ENCODE data around the gene PACSIN1. TPM values are rescaled to one million over a fixed set of nuclear protein-coding genes. Genes with fewer than 3 reads are reported as not detected.

Gene PACSIN1
- total RNA-seq, 1 donor from 2014 or later = 0.08 TPM

DNA sequence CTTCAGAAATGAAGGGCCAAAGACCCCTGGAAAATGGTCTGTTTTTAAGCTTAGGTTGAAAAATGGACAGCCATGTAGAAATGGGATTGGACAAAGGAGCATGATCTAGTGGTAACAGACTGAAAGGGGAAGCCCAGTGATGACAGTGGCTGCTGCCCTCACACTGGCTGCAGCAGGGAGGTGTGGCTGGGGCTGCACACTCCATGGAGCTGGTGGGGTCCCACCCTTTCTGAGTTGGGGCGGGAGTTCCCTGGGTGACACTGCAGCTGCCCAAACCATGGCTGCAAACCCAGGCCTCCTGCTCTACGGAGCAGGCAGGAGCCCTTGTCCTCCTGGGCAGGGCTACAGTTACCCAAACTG, 8.5 kb upstream of the PACSIN1 start:
- Mint-ChIP-seq H3K27ac (ENCODE audit: unreplicated experiment) (no peak overlapping the region), H3K4me3 (ENCODE audit: unreplicated experiment) (no peak overlapping the region), H3K4me1 (ENCODE audit: unreplicated experiment) (no peaks in the 10 kb centered on the region), H3K36me3 (ENCODE audit: low read depth, unreplicated experiment) (no peaks in the 10 kb centered on the region), H3K9me3 (ENCODE audit: unreplicated experiment) (no peaks in the 10 kb centered on the region), H3K27me3 (ENCODE audit: unreplicated experiment) (peaks cover 4% of the 10 kb centered on the region)
- TF ChIP-seq, protein P1, sequence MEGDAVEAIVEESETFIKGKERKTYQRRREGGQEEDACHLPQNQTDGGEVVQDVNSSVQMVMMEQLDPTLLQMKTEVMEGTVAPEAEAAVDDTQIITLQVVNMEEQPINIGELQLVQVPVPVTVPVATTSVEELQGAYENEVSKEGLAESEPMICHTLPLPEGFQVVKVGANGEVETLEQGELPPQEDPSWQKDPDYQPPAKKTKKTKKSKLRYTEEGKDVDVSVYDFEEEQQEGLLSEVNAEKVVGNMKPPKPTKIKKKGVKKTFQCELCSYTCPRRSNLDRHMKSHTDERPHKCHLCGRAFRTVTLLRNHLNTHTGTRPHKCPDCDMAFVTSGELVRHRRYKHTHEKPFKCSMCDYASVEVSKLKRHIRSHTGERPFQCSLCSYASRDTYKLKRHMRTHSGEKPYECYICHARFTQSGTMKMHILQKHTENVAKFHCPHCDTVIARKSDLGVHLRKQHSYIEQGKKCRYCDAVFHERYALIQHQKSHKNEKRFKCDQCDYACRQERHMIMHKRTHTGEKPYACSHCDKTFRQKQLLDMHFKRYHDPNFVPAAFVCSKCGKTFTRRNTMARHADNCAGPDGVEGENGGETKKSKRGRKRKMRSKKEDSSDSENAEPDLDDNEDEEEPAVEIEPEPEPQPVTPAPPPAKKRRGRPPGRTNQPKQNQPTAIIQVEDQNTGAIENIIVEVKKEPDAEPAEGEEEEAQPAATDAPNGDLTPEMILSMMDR (IDR thresholded peaks at IDR 0.05; ENCODE audit: unreplicated experiment) = no peak
- no peak for DNase-seq (ENCODE audit: low spot score)

DNA sequence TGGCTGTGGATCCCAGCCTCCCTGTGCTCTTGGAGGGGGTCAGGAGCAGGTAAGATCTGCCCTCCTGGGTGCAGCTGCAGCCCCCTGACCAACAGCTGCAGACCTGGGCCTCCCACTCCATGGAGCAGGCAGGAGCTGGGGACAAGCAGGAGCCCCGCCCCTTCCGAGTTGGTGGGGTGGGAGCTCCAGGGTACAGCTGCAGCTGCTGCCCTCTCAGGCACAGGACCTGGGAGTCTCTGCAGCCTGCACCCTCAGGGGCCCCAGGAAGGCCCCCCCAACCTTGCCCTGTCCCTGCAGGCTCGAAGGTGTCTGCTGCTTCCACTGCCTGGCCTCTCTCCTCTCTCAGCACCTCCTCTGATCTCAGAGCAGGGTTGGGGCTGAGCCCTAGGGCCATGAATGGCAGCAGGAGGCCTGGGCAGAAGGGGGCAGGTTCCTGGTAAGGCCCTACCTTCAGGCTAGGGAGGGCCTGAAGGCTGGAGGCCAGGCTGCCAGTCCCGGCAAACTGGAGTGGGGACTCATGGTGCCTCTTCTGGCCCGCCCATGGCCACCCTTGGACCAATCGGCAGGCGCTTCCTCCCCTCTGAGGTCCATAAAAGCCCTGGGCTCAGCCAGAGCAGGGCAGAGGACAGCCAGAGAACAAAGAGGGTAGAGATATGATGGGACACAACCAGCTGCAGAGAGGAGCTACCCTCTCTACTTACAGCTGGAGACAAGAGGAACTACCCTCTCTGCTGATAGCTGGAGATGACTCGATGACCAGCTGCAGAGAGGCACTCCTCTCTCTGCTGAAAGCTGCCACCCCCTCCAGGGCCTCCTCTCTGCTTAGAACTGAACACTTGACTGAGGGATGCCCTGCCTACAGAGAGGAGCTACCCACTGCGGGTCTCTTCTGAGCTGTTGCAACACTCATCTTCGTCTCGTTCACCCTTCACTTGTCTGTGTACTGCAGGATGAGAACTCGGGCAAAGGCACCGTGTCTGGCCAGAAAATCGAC, 7.8 kb upstream of the PACSIN1 start:
- no peak overlapping the region for H3K4me3 Mint-ChIP-seq (ENCODE audit: unreplicated experiment)
- no peak for DNase-seq (ENCODE audit: low spot score)
- no peak overlapping the region for H3K27ac Mint-ChIP-seq (ENCODE audit: unreplicated experiment)
- TF ChIP-seq, protein P1 (IDR thresholded peaks at IDR 0.05; ENCODE audit: unreplicated experiment) = no peak
- H3K27me3 Mint-ChIP-seq (ENCODE audit: unreplicated experiment) = peaks cover 5% of the 10 kb centered on the region
- peaks cover 3% of the 10 kb centered on the region for H3K4me1 Mint-ChIP-seq (ENCODE audit: unreplicated experiment)
- no peaks in the 10 kb centered on the region for H3K9me3 Mint-ChIP-seq (ENCODE audit: unreplicated experiment)
- H3K36me3 Mint-ChIP-seq (ENCODE audit: low read depth, unreplicated experiment) = no peaks in the 10 kb centered on the region

DNA sequence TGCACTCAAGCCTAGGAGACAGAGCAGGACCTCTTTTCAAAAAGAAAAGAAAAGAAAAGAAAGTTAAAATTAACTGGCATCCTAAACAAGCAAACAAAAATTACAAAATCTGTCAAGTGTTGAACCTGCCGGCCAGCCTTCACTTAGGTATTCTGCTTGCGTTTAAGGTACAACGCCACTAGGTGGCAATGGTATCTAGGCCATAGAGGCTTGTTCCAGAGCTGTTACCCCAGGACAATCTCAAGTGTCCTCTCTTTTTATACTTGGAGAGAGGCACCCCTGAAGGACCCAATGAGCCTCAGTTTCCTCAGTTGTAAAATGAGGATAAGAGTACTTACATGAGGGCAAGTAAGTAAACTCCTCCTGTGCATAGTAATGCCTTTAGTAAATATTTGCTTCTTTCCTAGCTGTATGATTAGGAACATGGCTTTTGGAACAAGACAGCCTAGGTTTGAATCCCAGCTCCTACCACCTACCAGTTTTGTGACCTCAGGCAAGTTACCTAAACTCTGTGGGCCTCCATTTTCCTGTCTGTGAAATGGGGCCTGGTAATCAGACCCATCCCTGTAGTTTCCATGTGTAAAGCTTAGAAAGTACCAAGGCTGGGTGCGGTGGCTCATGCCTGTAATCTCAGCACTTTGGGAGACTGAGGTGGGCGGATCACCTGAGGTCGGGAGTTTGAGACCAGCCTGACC, 5.8 kb upstream of the PACSIN1 start:
- Mint-ChIP-seq H3K9me3 (ENCODE audit: unreplicated experiment) (no peaks in the 10 kb centered on the region), H3K4me3 (ENCODE audit: unreplicated experiment) (no peak overlapping the region), H3K27ac (ENCODE audit: unreplicated experiment) (no peak overlapping the region), H3K36me3 (ENCODE audit: low read depth, unreplicated experiment) (no peaks in the 10 kb centered on the region), H3K27me3 (ENCODE audit: unreplicated experiment) (peaks cover 9% of the 10 kb centered on the region), H3K4me1 (ENCODE audit: unreplicated experiment) (peaks cover 9% of the 10 kb centered on the region)
- peak; percentile 53 for DNase-seq (ENCODE audit: low spot score)
- TF ChIP-seq, protein P1 (IDR thresholded peaks at IDR 0.05; ENCODE audit: unreplicated experiment) = peak; percentile 65

DNA sequence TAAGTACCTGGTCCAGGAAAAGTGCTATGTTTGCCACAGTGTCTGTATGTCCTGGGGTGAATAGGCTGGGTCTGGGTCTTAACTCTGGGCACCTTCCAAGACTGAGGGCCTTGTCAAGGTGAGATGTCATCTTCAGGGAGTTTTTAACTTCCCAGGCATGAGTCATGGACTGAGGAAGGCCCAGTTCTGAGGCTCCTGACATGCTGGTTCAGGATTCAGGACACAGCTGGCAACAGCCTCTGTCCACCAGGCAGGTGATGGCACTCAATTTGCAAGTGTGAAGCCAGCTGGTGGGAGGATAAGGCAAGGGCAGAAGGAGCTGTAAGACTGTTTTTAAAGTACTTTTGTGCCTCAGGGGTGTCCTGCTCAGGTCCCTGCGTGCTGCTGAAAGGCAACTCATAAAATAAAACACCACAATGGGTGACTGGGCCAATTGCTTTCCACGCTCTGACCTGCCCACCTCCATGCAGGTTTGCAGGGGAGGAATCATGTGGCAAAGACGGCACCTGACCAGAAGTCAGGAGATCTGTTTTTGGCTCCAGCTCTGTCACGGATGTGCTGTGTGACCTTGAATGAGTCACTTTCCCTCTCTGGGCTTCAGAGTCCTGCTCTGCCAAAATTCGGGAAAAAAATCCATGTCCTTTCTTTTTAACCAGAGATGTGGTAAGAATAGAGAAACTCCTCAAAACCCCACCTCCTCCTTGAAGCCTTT, 4.9 kb upstream of the PACSIN1 start:
- TF ChIP-seq, protein P1 (IDR thresholded peaks at IDR 0.05; ENCODE audit: unreplicated experiment) = no peak
- no peak overlapping the region for H3K27ac Mint-ChIP-seq (ENCODE audit: unreplicated experiment)
- H3K4me1 Mint-ChIP-seq (ENCODE audit: unreplicated experiment) = peaks cover 11% of the 10 kb centered on the region
- no peak overlapping the region for H3K4me3 Mint-ChIP-seq (ENCODE audit: unreplicated experiment)
- no peaks in the 10 kb centered on the region for H3K9me3 Mint-ChIP-seq (ENCODE audit: unreplicated experiment)
- H3K36me3 Mint-ChIP-seq (ENCODE audit: low read depth, unreplicated experiment) = no peaks in the 10 kb centered on the region
- DNase-seq (ENCODE audit: low spot score) = no peak
- H3K27me3 Mint-ChIP-seq (ENCODE audit: unreplicated experiment) = peaks cover 10% of the 10 kb centered on the region
